ENCODE data around the gene SCN11A. TPM values are rescaled to one million over a fixed set of nuclear protein-coding genes. Genes with fewer than 3 reads are reported as not detected.

The SCN11A gene
- total RNA-seq, 1 experiment from 2014 or later = 0.05 TPM

- H3K27me3 ChIP-seq (ENCODE audit: insufficient read depth, low read length) = peaks cover 14% of the 10 kb centered on the region
- POLR2A ChIA-PET = no interaction called here
- no peak overlapping the region for H3K4me2 ChIP-seq (ENCODE audit: low read length)
- H4K20me1 ChIP-seq (ENCODE audit: insufficient read depth) = no peaks in the 10 kb centered on the region
- DNase-seq (ENCODE audit: low read depth, low spot score) = no peak
- intact Hi-C loops (cut with micrococcal nuclease) = no loop called here
- no TSS peak for BruUV-seq (replicated peaks)
- H3K9me2 ChIP-seq (ENCODE audit: insufficient read depth) = no peaks in the 10 kb centered on the region
- no peak for TF ChIP-seq MAX (IDR thresholded peaks at IDR 0.05)
- TF ChIP-seq ELF1 (IDR thresholded peaks at IDR 0.05; ENCODE audit: borderline replicate concordance, low read depth) = no peak
- no peak for TF ChIP-seq CBX3 (IDR thresholded peaks at IDR 0.05; ENCODE audit: low read depth)
- TF ChIP-seq RAD21 (IDR thresholded peaks at IDR 0.05; ENCODE audit: low read depth) = no peak
- TF ChIP-seq POLR2A (IDR thresholded peaks at IDR 0.05; ENCODE audit: borderline replicate concordance, extremely low read depth, insufficient read depth, insufficient read length) = no peak
- no peak for TF ChIP-seq YY1 (IDR thresholded peaks at IDR 0.05; ENCODE audit: extremely low read depth, insufficient replicate concordance, low read depth, low read length)
- TF ChIP-seq ZFX (IDR thresholded peaks at IDR 0.05) = no peak
- CTCF ChIA-PET = no interaction called here
- RAD21 ChIA-PET (ENCODE audit: low non-redundant PET in 1 of 2, low total read pairs in 2 of 2, uncharacterized antibody in 2 of 2, unreplicated experiment in 2 of 2) = no interaction called here
- no peaks in the 10 kb centered on the region for H3K9me3 ChIP-seq (ENCODE audit: control insufficient read depth in 1 of 2, insufficient read depth in 1 of 2, low read depth in 1 of 2, low read length in 2 of 2)
- no peak overlapping the region for H2AFZ ChIP-seq (ENCODE audit: low read depth, low read length, poor library complexity, severe bottlenecking)
- no peak for ATAC-seq
- H3K27ac ChIP-seq (ENCODE audit: low read depth, low read length) = no peak overlapping the region
- H3K9ac ChIP-seq (ENCODE audit: low read length) = no peak overlapping the region
- no peak overlapping the region for H3K4me3 ChIP-seq (replicated peaks in 1 of 2; ENCODE audit: low read depth in 1 of 2, low read length in 2 of 2)
- no peaks in the 10 kb centered on the region for H3K36me3 ChIP-seq (ENCODE audit: control insufficient read depth in 1 of 2, insufficient read depth in 2 of 2, low read length in 2 of 2)
- H3K4me1 ChIP-seq (ENCODE audit: control insufficient read depth in 1 of 2, insufficient read depth in 2 of 2, low read length in 2 of 2) = no peaks in the 10 kb centered on the region
- no peaks in the 10 kb centered on the region for H3K79me2 ChIP-seq (ENCODE audit: insufficient read depth, low read length)
These were observed 37.7 kb downstream of the SCN11A start for GRCh38 chr3:39013921-39014509.

DNA sequence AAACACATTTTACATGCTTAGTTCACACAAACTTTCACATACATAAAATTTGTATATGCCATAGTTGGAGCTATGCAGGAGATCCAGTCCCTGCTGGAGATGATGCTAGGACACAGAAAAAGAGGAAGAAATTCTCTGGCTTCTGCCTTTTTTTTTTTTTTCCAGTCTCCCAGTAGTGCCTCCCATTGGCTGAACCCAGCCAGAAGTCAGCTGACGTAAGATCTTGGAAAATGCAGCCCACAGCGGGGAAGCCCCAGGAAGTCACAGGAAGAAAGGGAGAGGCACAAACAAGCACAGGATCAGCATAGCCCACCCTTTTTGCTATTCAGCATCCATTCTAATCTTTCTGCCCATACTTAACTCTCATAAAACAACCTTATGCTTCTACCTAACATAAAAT lies 38.5 kb downstream of the SCN11A start:
- ChIA-PET CTCF (interaction anchor here (3.2 kb wide), 1 partner anchor 13 kb away, joined by 12 read pairs; no protein-coding TSS in a partner anchor), POLR2A (no interaction called here), RAD21 (ENCODE audit: low non-redundant PET in 1 of 2, low total read pairs in 2 of 2, uncharacterized antibody in 2 of 2, unreplicated experiment in 2 of 2) (no interaction called here)
- ATAC-seq = no peak
- Histone ChIP-seq H3K4me1 (ENCODE audit: control insufficient read depth in 1 of 2, insufficient read depth in 2 of 2, low read length in 2 of 2) (no peaks in the 10 kb centered on the region), H3K9me3 (ENCODE audit: control insufficient read depth in 1 of 2, insufficient read depth in 1 of 2, low read depth in 1 of 2, low read length in 2 of 2) (no peaks in the 10 kb centered on the region), H3K9ac (ENCODE audit: low read length) (no peak overlapping the region), H2AFZ (ENCODE audit: low read depth, low read length, poor library complexity, severe bottlenecking) (no peak overlapping the region), H3K27ac (ENCODE audit: low read depth, low read length) (no peak overlapping the region), H3K4me3 (replicated peaks in 1 of 2; ENCODE audit: low read depth in 1 of 2, low read length in 2 of 2) (no peak overlapping the region), H3K27me3 (ENCODE audit: insufficient read depth, low read length) (peaks cover 14% of the 10 kb centered on the region; the same call in 1 of the 2 replicates), H4K20me1 (ENCODE audit: insufficient read depth) (no peaks in the 10 kb centered on the region), H3K4me2 (ENCODE audit: low read length) (no peak overlapping the region), H3K36me3 (ENCODE audit: control insufficient read depth in 1 of 2, insufficient read depth in 2 of 2, low read length in 2 of 2) (no peaks in the 10 kb centered on the region), H3K79me2 (ENCODE audit: insufficient read depth, low read length) (no peaks in the 10 kb centered on the region), H3K9me2 (ENCODE audit: insufficient read depth) (no peaks in the 10 kb centered on the region)
- DNase-seq (ENCODE audit: low read depth, low spot score) = no peak
- no TSS peak for BruUV-seq (replicated peaks)
- intact Hi-C loops (cut with micrococcal nuclease) = no loop called here
- no peak for TF ChIP-seq YY1 (IDR thresholded peaks at IDR 0.05; ENCODE audit: extremely low read depth, insufficient replicate concordance, low read depth, low read length)
- no peak for TF ChIP-seq POLR2A (IDR thresholded peaks at IDR 0.05; ENCODE audit: borderline replicate concordance, extremely low read depth, insufficient read depth, insufficient read length)
- no peak for TF ChIP-seq CTCF (IDR thresholded peaks at IDR 0.05 in 2 of 3, conservative IDR thresholded peaks at IDR 0.05 in 1 of 3; ENCODE audit: borderline replicate concordance in 1 of 3, insufficient read depth in 1 of 3, low read depth in 2 of 3, low read length in 2 of 3)
- no peak for TF ChIP-seq EZH2 (IDR thresholded peaks at IDR 0.05)
- TF ChIP-seq FOSL1 (IDR thresholded peaks at IDR 0.05; ENCODE audit: low read depth) = no peak
